OCI-LY7 (cell line): Measurements from ENCODE around the gene NKX2-2. TPM values are rescaled to one million over a fixed set of nuclear protein-coding genes. Genes with fewer than 3 reads are reported as not detected.

Experiments used
- BruUV-seq: library from RNA; stranded (reverse); fragments of 400-500 nt; replicated peaks from 2 replicates; lab custom pipeline; 2021; lab: Mats Ljungman, UMichigan
- CTCF ChIA-PET: fragments of 300-600 bp; sonication (Branson Sonifier 250); formaldehyde crosslinking; loops from one replicate; lab custom pipeline; 2022; ENCODE audit warnings: antibody characterized with exemption; ENCODE audit not compliant: unreplicated experiment; lab: Charles Lee
- POLR2A ChIA-PET: fragments of 300-600 bp; sonication (Branson Sonifier 250); formaldehyde crosslinking; loops from one replicate; lab custom pipeline; 2022; ENCODE audit warnings: antibody characterized with exemption; lab: Charles Lee
- DNase-seq: peaks from one replicate; pipeline ENCODE4 v3.0.0-alpha.2; 2015; ENCODE audit warnings: low spot score
- H2AFZ ChIP-seq: fragments of 200-600 bp; sonication (generic), shearing (Covaris generic); 2 replicates; pipeline ENCODE4 v1.6.1; 2014; ENCODE audit warnings: mild to moderate bottlenecking, antibody characterized with exemption, low read length, moderate library complexity
- H3K27ac ChIP-seq: fragments of 200-600 bp; sonication (generic); 2 replicates; pipeline ENCODE4 v1.5.1; 2014; ENCODE audit warnings: mixed run types, low read depth, mild to moderate bottlenecking, moderate library complexity, low read length, inconsistent platforms; ENCODE audit not compliant: poor library complexity, severe bottlenecking
- H3K36me3 ChIP-seq: fragments of 200-600 bp; sonication (generic); 2 replicates; pipeline ENCODE4 v1.6.1; 2014; ENCODE audit warnings: mild to moderate bottlenecking, antibody characterized with exemption, low read length, moderate library complexity, mixed read lengths; ENCODE audit not compliant: insufficient read depth
- H3K4me1 ChIP-seq: fragments of 200-600 bp; sonication (generic); 2 replicates; pipeline ENCODE4 v1.5.1; 2014; ENCODE audit warnings: mild to moderate bottlenecking, low read length; ENCODE audit not compliant: insufficient read depth, poor library complexity, severe bottlenecking
- H3K4me2 ChIP-seq: fragments of 200-600 bp; sonication (generic); 2 replicates; pipeline ENCODE4 v1.6.1; 2014; ENCODE audit warnings: mild to moderate bottlenecking, low read length
- H3K4me3 ChIP-seq: fragments of 200-600 bp; sonication (generic); 2 replicates; pipeline ENCODE4 v1.5.1; 2014; ENCODE audit warnings: mild to moderate bottlenecking, low read depth, low read length; ENCODE audit not compliant: poor library complexity, severe bottlenecking
- H3K79me2 ChIP-seq: fragments of 200-600 bp; sonication (generic); 2 replicates; pipeline ENCODE4 v1.6.1; 2016; ENCODE audit warnings: low read depth, mild to moderate bottlenecking, low read length, moderate library complexity, mixed read lengths; ENCODE audit not compliant: insufficient read depth
- H3K9me2 ChIP-seq: fragments of 200-600 bp; sonication (generic); 2 replicates; pipeline ENCODE4 v1.6.1; 2016; ENCODE audit warnings: mild to moderate bottlenecking, low read length, mixed read lengths; ENCODE audit not compliant: insufficient read depth
- H3K9me3 ChIP-seq: fragments of 200-600 bp; sonication (generic); 2 replicates; pipeline ENCODE4 v1.6.1; 2014; ENCODE audit warnings: mild to moderate bottlenecking, mixed run types, low read length, mixed read lengths
- H4K20me1 ChIP-seq: fragments of 200-600 bp; sonication (generic); 2 replicates; pipeline ENCODE4 v1.6.1; 2014; ENCODE audit warnings: mild to moderate bottlenecking, antibody characterized with exemption, low read length, moderate library complexity, mixed read lengths; ENCODE audit not compliant: insufficient read depth
- CTCF ChIP-seq: fragments of 200-600 bp; sonication (generic); conservative IDR thresholded peaks from 2 replicates; pipeline ENCODE4 v1.5.1; 2014; ENCODE audit warnings: mild to moderate bottlenecking, antibody characterized with exemption, low read length, moderate library complexity, mixed read lengths
- EZH2phosphoT487 ChIP-seq: fragments of 200-600 bp; sonication (generic); IDR thresholded peaks from 2 replicates; pipeline ENCODE4 v1.6.1; 2018; ENCODE audit warnings: low read depth, borderline replicate concordance, mild to moderate bottlenecking, mixed run types, antibody characterized with exemption, low read length, moderate library complexity, mixed read lengths
- intact Hi-C: fragments of 100-400 bp; cut with micrococcal nuclease; formaldehyde crosslinking; loops from one replicate; pipeline ENCODE4 v1.10.0; 2022; ENCODE audit not compliant: unreplicated experiment
- total RNA-seq, 2 experiments: library from RNA; depleted of rRNA in 1 of 2; stranded (reverse); fragments of >200 nt in 1 of 2; shearing (Covaris generic) in 1 of 2; gene quantifications; 2 replicates each; pipeline ENCODE4 v1.2.3, GENCODE V29; 2014 to 2022

The NKX2-2 gene
- total RNA-seq, 2 experiments from 2014 or later = not detected

- Histone ChIP-seq H3K36me3 (no peaks in the 10 kb centered on the region), H3K79me2 (no peaks in the 10 kb centered on the region), H2AFZ (no peak overlapping the region), H3K9me2 (no peaks in the 10 kb centered on the region), H3K9me3 (no peaks in the 10 kb centered on the region), H3K4me1 (no peaks in the 10 kb centered on the region), H3K4me2 (no peak overlapping the region), H3K27ac (no peak overlapping the region), H4K20me1 (no peaks in the 10 kb centered on the region), H3K4me3 (no peak overlapping the region)
- no TSS peak for BruUV-seq
- DNase-seq = no peak
- ChIA-PET POLR2A (no interaction called here), CTCF (no interaction called here)
- intact Hi-C loops = loop anchor here (5.0 kb wide), 2 partner anchors 462 to 672 kb away; no protein-coding TSS in a partner anchor
- TF ChIP-seq CTCF (0 out of 2 replicates have a peak, but pooled peaks have one; percentile 9), EZH2phosphoT487 (no peak)
These were observed 4.1 kb downstream of the NKX2-2 start for GRCh38 chr20:21509597-21510371.

GRCh38 chr20:21509079-21509596, 4.7 kb downstream of the NKX2-2 start:
- CTCF ChIA-PET = no interaction called here

More at GRCh38 chr20:21509079-21509596, 4.7 kb downstream of the NKX2-2 start:
- no peak for DNase-seq
- Histone ChIP-seq H3K36me3 (no peaks in the 10 kb centered on the region), H3K9me2 (no peaks in the 10 kb centered on the region), H3K27ac (no peak overlapping the region), H3K79me2 (no peaks in the 10 kb centered on the region), H3K4me3 (no peak overlapping the region), H3K4me2 (no peak overlapping the region), H3K4me1 (no peaks in the 10 kb centered on the region), H4K20me1 (no peaks in the 10 kb centered on the region), H3K9me3 (no peaks in the 10 kb centered on the region), H2AFZ (no peak overlapping the region)
- TF ChIP-seq CTCF = no peak
- POLR2A ChIA-PET = no interaction called here
- no TSS peak for BruUV-seq
- intact Hi-C loops = loop anchor here (5.0 kb wide), 2 partner anchors 462 to 672 kb away; no protein-coding TSS in a partner anchor
